Measurements from ENCODE around the gene P2RY1. TPM values are rescaled to one million over a fixed set of nuclear protein-coding genes. Genes with fewer than 3 reads are reported as not detected.

Gene P2RY1
- total and polyA plus RNA-seq, 4 donors, result 3.3 to 20.2 (median 10.4) TPM

- peaks cover 0 to 11% (median 5%) of the 10 kb centered on the region in 5 donors for H3K4me1 ChIP-seq (ENCODE audit: control insufficient read depth in 5 of 5, insufficient read depth in 5 of 5, low read length in 5 of 5)
- no peaks in the 10 kb centered on the region for H3K27me3 ChIP-seq (ENCODE audit: control insufficient read depth in 3 of 3, insufficient read depth in 3 of 3, low read length in 2 of 3)
- H3K9ac ChIP-seq (ENCODE audit: insufficient read depth in 1 of 2, low read length in 2 of 2), result no peak overlapping the region
- H3K4me3 ChIP-seq, result no peak overlapping the region
- no peak for ATAC-seq (ENCODE audit: insufficient read depth, low FRiP score)
- no peak for DNase-seq
- H3K27ac ChIP-seq (ENCODE audit: low read depth in 1 of 2, low read length in 1 of 2), result no peak overlapping the region
- H3K36me3 ChIP-seq (ENCODE audit: control insufficient read depth in 4 of 4, insufficient read depth in 4 of 4, low read length in 4 of 4), result no peaks in the 10 kb centered on the region
- TF ChIP-seq CTCF (IDR thresholded peaks at IDR 0.05; ENCODE audit: control extremely low read depth, extremely low read depth), result no peak
- H3K9me3 ChIP-seq (ENCODE audit: control insufficient read depth in 4 of 4, insufficient read depth in 3 of 4, low read length in 3 of 4), result no peaks in the 10 kb centered on the region
- 96 to 97% methylated on average over 13 of the region's 13 CpGs for WGBS, 2 donors
Observed at GRCh38 chr3:152832046-152832445, 2.9 kb upstream of the P2RY1 start.

- TF ChIP-seq CTCF (IDR thresholded peaks at IDR 0.05; ENCODE audit: control extremely low read depth, extremely low read depth), result no peak
- ATAC-seq (ENCODE audit: insufficient read depth, low FRiP score) (no peak), DNase-seq (no peak)
- Histone ChIP-seq H3K9ac (ENCODE audit: insufficient read depth in 1 of 2, low read length in 2 of 2) (no peak overlapping the region), H3K27me3 (ENCODE audit: control insufficient read depth in 3 of 3, insufficient read depth in 3 of 3, low read length in 2 of 3) (no peaks in the 10 kb centered on the region), H3K27ac (ENCODE audit: low read depth in 1 of 2, low read length in 1 of 2) (no peak overlapping the region), H3K9me3 (ENCODE audit: control insufficient read depth in 4 of 4, insufficient read depth in 3 of 4, low read length in 3 of 4) (no peaks in the 10 kb centered on the region), H3K36me3 (ENCODE audit: control insufficient read depth in 4 of 4, insufficient read depth in 4 of 4, low read length in 4 of 4) (no peaks in the 10 kb centered on the region), H3K4me1 (ENCODE audit: control insufficient read depth in 5 of 5, insufficient read depth in 5 of 5, low read length in 5 of 5) (peaks cover 0 to 21% (median 6%) of the 10 kb centered on the region in 5 donors), H3K4me3 (no peak overlapping the region)
Observed at GRCh38 chr3:152833089-152833488, 1.8 kb upstream of the P2RY1 start.

- Histone ChIP-seq H3K27me3 (ENCODE audit: control insufficient read depth in 3 of 3, insufficient read depth in 3 of 3, low read length in 2 of 3) (no peaks in the 10 kb centered on the region), H3K9ac (ENCODE audit: insufficient read depth in 1 of 2, low read length in 2 of 2) (peak overlapping the region in 1 of 2 donors; percentile 80), H3K9me3 (ENCODE audit: control insufficient read depth in 4 of 4, insufficient read depth in 3 of 4, low read length in 3 of 4) (no peaks in the 10 kb centered on the region), H3K27ac (ENCODE audit: low read depth in 1 of 2, low read length in 1 of 2) (peak overlapping the region in 1 of 2 donors; percentile 92), H3K4me3 (peak overlapping the region; percentile 71), H3K36me3 (ENCODE audit: control insufficient read depth in 4 of 4, insufficient read depth in 4 of 4, low read length in 4 of 4) (no peaks in the 10 kb centered on the region), H3K4me1 (ENCODE audit: control insufficient read depth in 5 of 5, insufficient read depth in 5 of 5, low read length in 5 of 5) (peaks cover 3 to 25% (median 7%) of the 10 kb centered on the region in 5 donors)
- 12 to 13% methylated on average over 17 of the region's 17 CpGs for WGBS, 2 donors
- ATAC-seq (ENCODE audit: insufficient read depth, low FRiP score), result no peak
- TF ChIP-seq CTCF (IDR thresholded peaks at IDR 0.05; ENCODE audit: control extremely low read depth, extremely low read depth), result no peak
- no peak for DNase-seq
Observed at GRCh38 chr3:152834191-152834775, 648 bp upstream of the P2RY1 start.
